KOPT-K1 (cell line): ENCODE data around the gene KLF5.
"Not testable (repeated sequence)": the region's sequence is repeated elsewhere in the genome, so short reads cannot be mapped to it uniquely, and the experiment has no call there.

ENCODE experiments used
- H3K27ac ChIP-seq: fragments of 200-600 bp; sonication (generic); 2 replicates; pipeline ENCODE4 v1.5.1; 2016; ENCODE audit warnings: antibody characterized with exemption, mild to moderate bottlenecking, low read depth, low read length; ENCODE audit not compliant: poor library complexity, severe bottlenecking
- H3K36me3 ChIP-seq: fragments of 200-600 bp; sonication (generic); 2 replicates; pipeline ENCODE4 v1.5.1; 2017; ENCODE audit warnings: antibody characterized with exemption, mild to moderate bottlenecking, low read length, moderate library complexity; ENCODE audit not compliant: insufficient read depth
- H3K9me3 ChIP-seq: fragments of 200-600 bp; sonication (generic); 2 replicates; pipeline ENCODE4 v1.5.1; 2017; ENCODE audit warnings: antibody characterized with exemption, low read length, mild to moderate bottlenecking; ENCODE audit not compliant: insufficient read depth, poor library complexity, severe bottlenecking

KLF5 gene

DNA sequence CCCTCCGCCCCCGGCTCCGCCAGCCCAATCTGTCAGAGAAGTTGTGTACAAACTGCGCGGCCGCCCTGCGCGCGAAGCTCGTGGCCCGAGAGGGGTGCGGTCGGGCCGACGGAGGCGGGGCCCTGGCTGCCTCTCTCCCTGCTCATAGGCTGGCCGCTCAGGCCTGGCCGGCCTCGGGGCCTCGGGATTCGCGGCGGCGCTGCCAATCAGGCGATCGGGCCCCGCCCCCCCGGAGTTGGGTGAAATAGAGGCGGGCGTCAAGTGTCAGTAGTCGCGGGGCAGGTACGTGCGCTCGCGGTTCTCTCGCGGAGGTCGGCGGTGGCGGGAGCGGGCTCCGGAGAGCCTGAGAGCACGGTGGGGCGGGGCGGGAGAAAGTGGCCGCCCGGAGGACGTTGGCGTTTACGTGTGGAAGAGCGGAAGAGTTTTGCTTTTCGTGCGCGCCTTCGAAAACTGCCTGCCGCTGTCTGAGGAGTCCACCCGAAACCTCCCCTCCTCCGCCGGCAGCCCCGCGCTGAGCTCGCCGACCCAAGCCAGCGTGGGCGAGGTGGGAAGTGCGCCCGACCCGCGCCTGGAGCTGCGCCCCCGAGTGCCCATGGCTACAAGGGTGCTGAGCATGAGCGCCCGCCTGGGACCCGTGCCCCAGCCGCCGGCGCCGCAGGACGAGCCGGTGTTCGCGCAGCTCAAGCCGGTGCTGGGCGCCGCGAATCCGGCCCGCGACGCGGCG, at the start of gene KLF5:
KLF5 (plus strand) TSS at position 270 of the 724 bp plus-strand sequence; CDS start at position 593, 323 bp downstream.
- Histone ChIP-seq H3K36me3 (no peaks in the 10 kb centered on the region), H3K9me3 (no peaks in the 10 kb centered on the region), H3K27ac (peak within 1 kb of the TSS; percentile 36)

GRCh38 chr13:73011751-73012150, 47.1 kb upstream of the KLF5 start:
- H3K9me3 ChIP-seq, result no peaks in the 10 kb centered on the region
- no peak overlapping the region for H3K27ac ChIP-seq
- peaks cover 39% of the 10 kb centered on the region; the same call in 1 of the 2 replicates for H3K36me3 ChIP-seq

DNA sequence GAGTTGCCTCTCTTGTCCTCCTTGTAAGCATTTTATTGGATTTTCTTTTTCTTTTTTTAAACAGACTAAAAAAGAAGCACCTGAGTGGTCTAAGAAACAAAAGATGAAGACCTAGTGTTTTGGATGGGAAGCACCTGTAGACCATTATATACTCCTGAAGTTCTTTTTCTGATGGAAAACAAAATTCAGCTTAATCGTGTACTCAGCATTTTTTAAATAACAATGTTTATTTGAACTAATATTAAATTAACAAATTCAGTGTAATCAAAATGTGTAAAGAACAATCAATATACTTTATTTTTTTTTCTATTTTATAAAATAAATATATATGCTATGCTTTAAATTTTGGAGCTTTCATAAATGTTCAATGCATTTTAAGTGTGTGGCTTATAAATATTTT, 43.0 kb upstream of the KLF5 start:
- Histone ChIP-seq H3K36me3 (peaks cover 30% of the 10 kb centered on the region; the same call in 1 of the 2 replicates), H3K9me3 (no peaks in the 10 kb centered on the region), H3K27ac (no peak overlapping the region)

GRCh38 chr13:73018336-73018735, 40.5 kb upstream of the KLF5 start:
- Histone ChIP-seq H3K36me3 (peaks cover 22% of the 10 kb centered on the region; the same call in 1 of the 2 replicates), H3K9me3 (no peaks in the 10 kb centered on the region), H3K27ac (no peak overlapping the region)

- Histone ChIP-seq H3K27ac (no peak overlapping the region), H3K36me3 (no peaks in the 10 kb centered on the region), H3K9me3 (no peaks in the 10 kb centered on the region)
These were observed 33.4 kb upstream of the KLF5 start for GRCh38 chr13:73025217-73026012.

- no peak overlapping the region for H3K27ac ChIP-seq
- H3K36me3 ChIP-seq, result no peaks in the 10 kb centered on the region
- no peaks in the 10 kb centered on the region for H3K9me3 ChIP-seq
These were observed 23.9 kb upstream of the KLF5 start for GRCh38 chr13:73034901-73035300.

- no peaks in the 10 kb centered on the region for H3K9me3 ChIP-seq
- no peak overlapping the region for H3K27ac ChIP-seq
- H3K36me3 ChIP-seq, result no peaks in the 10 kb centered on the region
These were observed 23.1 kb upstream of the KLF5 start for GRCh38 chr13:73035660-73036059.

DNA sequence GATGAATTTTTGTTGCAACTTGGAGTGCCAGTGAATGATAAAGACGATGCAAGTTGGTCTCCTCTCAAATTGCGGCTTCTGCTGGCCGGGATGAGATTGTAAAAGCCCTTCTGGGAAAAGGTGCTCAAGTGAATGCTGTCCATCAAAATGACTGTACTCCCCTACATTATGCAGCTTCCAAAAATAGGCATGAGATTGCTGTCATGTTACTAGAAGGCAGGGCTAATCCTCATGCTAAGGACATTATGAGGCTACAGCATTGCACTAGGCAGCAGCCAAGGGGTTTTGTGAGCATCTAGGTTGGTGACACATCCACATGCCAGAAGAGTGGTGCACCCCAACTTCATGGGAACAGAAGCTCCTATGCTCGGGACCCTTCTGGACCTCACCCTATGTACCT, 22.2 kb upstream of the KLF5 start:
- Histone ChIP-seq H3K36me3 (no peaks in the 10 kb centered on the region), H3K9me3 (no peaks in the 10 kb centered on the region), H3K27ac (no peak overlapping the region)

DNA sequence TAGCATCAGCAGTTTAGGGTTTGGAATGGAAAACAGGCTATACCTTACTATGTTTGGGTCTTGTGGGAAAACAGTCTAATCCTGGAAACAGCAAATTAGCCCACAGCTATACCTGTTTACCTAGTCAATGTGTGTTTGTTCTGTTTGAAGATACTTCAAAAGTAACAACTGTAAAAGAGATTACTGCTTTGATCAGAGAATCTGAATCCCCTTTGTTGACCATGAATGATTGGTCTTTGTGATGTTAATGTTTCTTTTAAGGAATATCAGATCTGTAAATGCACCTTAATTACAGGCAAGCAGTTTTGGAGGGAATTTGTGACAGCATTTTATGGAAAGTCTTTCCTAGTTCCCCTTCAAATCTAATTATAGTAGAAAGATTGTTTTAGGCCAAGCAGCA, 20.7 kb upstream of the KLF5 start:
- H3K36me3 ChIP-seq, result no peaks in the 10 kb centered on the region
- no peaks in the 10 kb centered on the region for H3K9me3 ChIP-seq
- H3K27ac ChIP-seq, result no peak overlapping the region

DNA sequence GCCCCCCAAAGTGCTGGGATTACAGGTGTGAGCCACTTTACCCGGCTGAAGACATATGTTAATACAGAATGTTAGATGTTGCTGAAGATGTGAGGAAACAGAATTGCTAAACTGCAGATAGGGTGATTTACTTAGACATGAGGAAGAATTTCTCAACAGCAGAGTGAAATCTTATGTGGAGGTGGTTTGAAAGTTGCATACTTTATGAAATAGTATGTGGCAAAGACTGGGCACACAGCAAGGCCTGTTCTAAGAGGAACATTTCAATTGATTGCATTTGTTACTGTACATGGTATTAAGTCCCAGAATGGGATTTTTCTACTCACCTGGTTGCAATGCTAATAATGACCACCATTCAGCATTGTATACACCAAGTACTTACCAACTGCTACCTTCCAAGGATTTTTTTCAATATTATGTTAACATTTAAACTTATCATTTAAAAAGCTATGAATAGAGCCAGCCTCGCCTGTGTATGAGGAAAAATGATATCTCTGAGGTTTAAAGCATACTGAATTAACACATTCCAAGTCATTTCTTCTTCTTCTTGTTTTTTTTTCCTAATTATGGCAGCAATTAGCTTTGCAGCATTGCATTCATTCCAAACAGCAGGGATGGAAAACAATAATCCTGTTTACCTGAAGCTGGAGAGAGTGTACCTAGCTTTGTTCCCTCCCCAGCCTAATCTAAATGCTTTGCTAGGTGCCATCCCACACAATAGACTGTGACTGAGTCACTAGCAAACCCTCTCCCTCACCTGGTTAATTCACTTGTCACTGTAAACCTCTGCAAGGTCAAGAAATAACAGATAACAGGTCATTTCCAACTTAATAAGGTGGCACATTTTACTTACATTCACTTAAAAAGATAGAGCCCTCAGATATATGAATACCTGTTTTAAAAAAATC, 19.4 kb upstream of the KLF5 start:
- H3K9me3 ChIP-seq, result no peaks in the 10 kb centered on the region

DNA sequence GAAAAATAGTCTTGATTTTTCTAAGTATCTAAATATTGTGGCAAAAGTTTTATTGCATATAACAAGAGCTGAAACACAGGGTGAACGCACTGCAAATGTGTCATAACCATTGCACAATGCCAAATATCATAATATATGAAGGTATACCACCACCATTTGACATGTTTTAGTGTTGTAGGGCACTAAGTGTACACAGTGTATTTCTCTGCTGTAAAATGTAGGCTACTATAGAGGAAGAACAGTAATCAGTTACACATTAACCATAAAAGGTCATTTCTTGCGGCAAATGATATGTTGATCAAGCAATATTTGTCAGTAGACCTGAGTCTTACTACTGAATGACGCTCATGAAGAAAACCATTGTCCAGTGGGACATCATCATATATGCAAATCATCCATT, 18.3 kb upstream of the KLF5 start:
- Histone ChIP-seq H3K36me3 (no peaks in the 10 kb centered on the region), H3K27ac (no peak overlapping the region), H3K9me3 (no peaks in the 10 kb centered on the region)

More for the DNA sequence above, 19.4 kb upstream of the KLF5 start:
- Histone ChIP-seq H3K36me3 (no peaks in the 10 kb centered on the region), H3K27ac (no peak overlapping the region)

- H3K36me3 ChIP-seq, result no peaks in the 10 kb centered on the region
- H3K27ac ChIP-seq, result no peak overlapping the region
- H3K9me3 ChIP-seq, result no peaks in the 10 kb centered on the region
These were observed 17.7 kb upstream of the KLF5 start for GRCh38 chr13:73040968-73041596.

- Histone ChIP-seq H3K27ac (no peak overlapping the region), H3K36me3 (no peaks in the 10 kb centered on the region), H3K9me3 (no peaks in the 10 kb centered on the region)
These were observed 13.8 kb upstream of the KLF5 start for GRCh38 chr13:73045031-73045430.

- not testable (repeated sequence) for H3K9me3 ChIP-seq, H3K27ac ChIP-seq, H3K36me3 ChIP-seq
These were observed 10.2 kb upstream of the KLF5 start for GRCh38 chr13:73048615-73049014.
